LNCaP clone FGC (cell line): ENCODE data around the gene POLH.
"Not testable (repeated sequence)": the region's sequence is repeated elsewhere in the genome, so short reads cannot be mapped to it uniquely, and the experiment has no call there.

ENCODE experiments used
- DNase-seq: peaks from one replicate; pipeline ENCODE4 v3.0.0-alpha.2; 2011; ENCODE audit warnings: low read depth
- H3K4me3 ChIP-seq: 2 replicates; pipeline ENCODE4 v1.5.1; 2011; ENCODE audit warnings: mild to moderate bottlenecking, low read depth, low read length, control low read depth
- TF ChIP-seq, protein P1 (sequence below): IDR thresholded peaks from 2 replicates; pipeline ENCODE4 v1.5.1; 2012; ENCODE audit warnings: mild to moderate bottlenecking; ENCODE audit not compliant: control insufficient read depth, insufficient read depth; ENCODE audit errors: extremely low read depth

The POLH gene

DNA sequence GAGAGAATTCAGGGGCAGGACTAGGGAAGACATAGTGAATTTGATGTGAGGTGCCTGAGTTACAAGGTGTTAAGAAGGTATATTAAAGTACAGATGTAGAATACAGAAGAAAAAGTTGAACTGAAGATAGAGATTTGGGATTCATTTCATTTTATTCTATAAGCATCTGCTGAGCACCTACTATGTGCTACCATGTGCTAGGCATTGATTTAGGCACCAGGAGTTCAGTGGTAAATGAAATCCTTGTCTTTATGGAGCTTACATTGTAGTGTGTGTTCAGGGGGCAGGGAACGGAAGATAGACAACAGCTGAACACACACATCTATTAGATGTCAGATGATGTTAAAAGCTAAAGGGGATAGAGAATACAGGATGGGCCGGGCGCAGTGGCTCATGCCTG lies 71.6 kb downstream of the POLH start:
- TF ChIP-seq, protein P1, sequence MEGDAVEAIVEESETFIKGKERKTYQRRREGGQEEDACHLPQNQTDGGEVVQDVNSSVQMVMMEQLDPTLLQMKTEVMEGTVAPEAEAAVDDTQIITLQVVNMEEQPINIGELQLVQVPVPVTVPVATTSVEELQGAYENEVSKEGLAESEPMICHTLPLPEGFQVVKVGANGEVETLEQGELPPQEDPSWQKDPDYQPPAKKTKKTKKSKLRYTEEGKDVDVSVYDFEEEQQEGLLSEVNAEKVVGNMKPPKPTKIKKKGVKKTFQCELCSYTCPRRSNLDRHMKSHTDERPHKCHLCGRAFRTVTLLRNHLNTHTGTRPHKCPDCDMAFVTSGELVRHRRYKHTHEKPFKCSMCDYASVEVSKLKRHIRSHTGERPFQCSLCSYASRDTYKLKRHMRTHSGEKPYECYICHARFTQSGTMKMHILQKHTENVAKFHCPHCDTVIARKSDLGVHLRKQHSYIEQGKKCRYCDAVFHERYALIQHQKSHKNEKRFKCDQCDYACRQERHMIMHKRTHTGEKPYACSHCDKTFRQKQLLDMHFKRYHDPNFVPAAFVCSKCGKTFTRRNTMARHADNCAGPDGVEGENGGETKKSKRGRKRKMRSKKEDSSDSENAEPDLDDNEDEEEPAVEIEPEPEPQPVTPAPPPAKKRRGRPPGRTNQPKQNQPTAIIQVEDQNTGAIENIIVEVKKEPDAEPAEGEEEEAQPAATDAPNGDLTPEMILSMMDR, result no peak
- no peak overlapping the region for H3K4me3 ChIP-seq
- no peak for DNase-seq

DNA sequence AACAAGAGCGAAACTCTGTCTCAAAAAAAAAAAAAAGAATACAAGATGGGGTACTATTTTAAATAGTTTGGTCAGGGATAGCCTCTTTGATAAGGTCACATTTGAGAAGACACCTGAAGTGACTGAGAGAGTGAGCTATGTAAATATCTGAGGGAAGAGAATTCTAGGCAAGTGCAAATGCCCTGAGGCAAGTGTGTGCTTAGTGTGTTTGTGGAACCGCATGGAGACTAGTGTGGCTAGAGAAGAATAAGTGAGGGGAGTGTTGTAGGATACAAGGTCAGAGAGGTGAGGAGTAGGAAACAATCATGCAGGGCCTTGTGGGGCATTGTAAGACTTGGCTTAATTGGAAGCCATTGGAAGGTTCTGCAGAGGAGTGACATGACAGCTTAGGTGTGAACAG lies 72.3 kb downstream of the POLH start:
- TF ChIP-seq, protein P1, result no peak
- H3K4me3 ChIP-seq, result no peak overlapping the region
- DNase-seq, result no peak

DNA sequence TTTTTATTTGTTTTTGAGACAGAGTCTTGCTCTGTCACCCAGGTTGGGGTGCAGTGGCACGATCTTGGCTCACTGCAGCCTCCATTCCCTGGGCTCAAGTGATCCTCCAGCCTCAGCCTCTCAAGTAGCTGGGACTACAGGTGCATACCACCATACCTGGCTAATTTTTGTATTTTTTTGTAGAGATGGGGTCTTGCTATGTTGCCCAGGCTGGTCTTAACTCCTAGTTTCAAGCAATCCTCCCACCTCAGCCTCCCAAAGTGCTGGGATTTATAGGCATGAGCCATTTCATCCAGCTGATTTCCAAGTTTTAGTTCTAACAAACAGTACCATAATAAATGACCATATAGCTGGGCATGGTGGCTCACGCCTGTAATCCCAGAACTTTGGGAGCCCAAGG lies 76.8 kb downstream of the POLH start:
- not testable (repeated sequence) for DNase-seq

DNA sequence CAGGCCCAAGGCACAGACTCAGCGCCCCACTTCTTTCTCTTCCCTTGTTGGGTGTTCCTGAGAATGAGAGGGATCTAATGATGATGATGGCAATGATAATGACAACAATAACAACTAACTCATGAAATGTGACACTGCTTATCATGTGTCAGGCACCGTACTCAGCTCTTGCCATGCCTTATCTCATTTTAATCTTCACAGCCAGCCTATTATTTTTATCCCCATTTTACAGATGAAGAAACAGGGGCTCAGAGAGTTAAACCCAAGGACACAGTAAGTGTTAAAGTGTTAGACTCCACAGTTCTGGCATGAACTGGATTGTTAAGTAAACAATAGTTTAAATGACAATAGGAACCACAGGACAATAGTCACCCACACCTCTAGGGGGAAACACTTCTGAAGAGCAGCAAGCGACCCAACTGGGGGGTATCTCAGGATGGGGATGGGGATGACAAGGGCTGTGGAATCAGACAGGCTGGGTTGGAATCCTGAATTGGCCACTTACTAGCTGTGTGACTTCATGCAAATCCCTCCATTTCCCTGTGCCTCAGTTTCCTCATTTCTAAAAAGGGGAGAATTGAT lies 81.3 kb downstream of the POLH start:
- TF ChIP-seq, protein P1, result no peak
- H3K4me3 ChIP-seq, result no peak overlapping the region
- DNase-seq, result no peak

More for the DNA sequence above, 76.8 kb downstream of the POLH start:
- not testable (repeated sequence) for H3K4me3 ChIP-seq

DNA sequence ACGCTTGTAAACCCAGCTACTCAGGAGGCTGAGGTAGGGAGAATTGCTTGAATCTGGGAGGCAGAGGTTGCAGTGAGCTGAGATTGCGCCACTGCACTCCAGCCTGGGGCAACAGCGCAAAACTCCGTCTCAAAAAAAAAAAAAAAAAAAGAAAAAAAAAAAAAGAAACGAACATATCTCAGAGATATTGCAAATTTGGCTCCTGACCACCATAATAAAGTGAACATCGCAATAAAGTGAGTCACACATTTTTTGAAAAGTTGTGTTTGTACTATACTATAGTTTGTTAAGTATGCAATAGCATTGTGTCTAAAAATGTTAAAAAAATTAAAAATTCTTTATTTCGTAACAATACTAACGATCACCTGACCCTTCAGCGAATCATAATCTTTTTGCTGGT lies 82.2 kb downstream of the POLH start:
- no peak overlapping the region for H3K4me3 ChIP-seq
- TF ChIP-seq, protein P1, result no peak
- DNase-seq, result no peak

DNA sequence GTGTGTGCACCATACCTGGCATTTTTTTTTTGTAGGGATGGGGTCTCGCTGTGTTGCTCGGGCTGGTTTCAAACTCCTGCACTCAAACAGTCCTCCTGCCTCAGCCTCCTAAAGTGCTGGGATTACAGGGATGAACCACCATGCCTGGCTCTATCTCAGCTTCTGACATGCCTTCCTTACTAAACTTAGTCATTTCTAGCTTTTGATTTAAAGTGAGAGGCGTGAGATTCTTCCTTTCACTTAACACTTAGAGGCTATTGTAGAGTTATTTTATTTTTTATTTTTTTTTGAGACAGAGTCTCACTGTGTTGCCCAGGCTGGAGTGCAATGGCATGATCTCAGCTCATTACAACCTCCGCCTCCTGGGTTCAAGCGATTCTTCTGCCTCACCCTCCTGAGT lies 87.0 kb downstream of the POLH start:
- not testable (repeated sequence) for H3K4me3 ChIP-seq, DNase-seq
